Retinal pigment epithelial cell (primary cell): ENCODE data around the gene DUXB.

Experiments
- DNase-seq: peaks from one replicate; pipeline ENCODE4 v3.0.0-alpha.2; 2010; ENCODE audit warnings: low read depth
- H3K4me3 ChIP-seq: 2 replicates; pipeline ENCODE4 v1.5.1; 2011; ENCODE audit warnings: mild to moderate bottlenecking, low read length, control low read depth, moderate library complexity
- CTCF ChIP-seq: conservative IDR thresholded peaks from 2 replicates; pipeline ENCODE4 v1.5.1; 2011; ENCODE audit warnings: low read depth, low read length, control low read depth, inconsistent platforms

The DUXB gene

GRCh38 chr16:75679366-75679765 is 21.9 kb downstream of the DUXB start:
- no peak overlapping the region for H3K4me3 ChIP-seq
- DNase-seq, result no peak
- TF ChIP-seq CTCF, result no peak

GRCh38 chr16:75676909-75677308 is 24.4 kb downstream of the DUXB start, which contains the start of gene CPHXL2:
Gene CPHXL2, minus strand, starts transcription at chr16:75677009. Its CDS starts 10 bp downstream, at chr16:75676999.
- DNase-seq, result no peak
- no peak within 1 kb of the TSS for H3K4me3 ChIP-seq
- TF ChIP-seq CTCF, result no peak

GRCh38 chr16:75667503-75667902 is 33.8 kb downstream of the DUXB start:
- H3K4me3 ChIP-seq, result no peak overlapping the region
- TF ChIP-seq CTCF, result no peak
- no peak for DNase-seq

GRCh38 chr16:75660726-75661302 is 40.4 kb downstream of the DUXB start:
- H3K4me3 ChIP-seq, result no peak overlapping the region
- no peak for DNase-seq
- no peak for TF ChIP-seq CTCF

GRCh38 chr16:75660321-75660720 is 40.9 kb downstream of the DUXB start:
- H3K4me3 ChIP-seq, result no peak overlapping the region
- no peak for DNase-seq
- TF ChIP-seq CTCF, result no peak

- DNase-seq, result no peak
- no peak for TF ChIP-seq CTCF
- H3K4me3 ChIP-seq, result no peak overlapping the region
These were observed 43.1 kb downstream of the DUXB start for GRCh38 chr16:75658175-75658574.

- no peak overlapping the region for H3K4me3 ChIP-seq
- no peak for TF ChIP-seq CTCF
- no peak for DNase-seq
These were observed 47.3 kb downstream of the DUXB start for GRCh38 chr16:75653922-75654321.
